KMS-11 (cell line): ENCODE data around the gene ACTL6A.
A peak's percentile ranks its signal among the peaks of the same experiment; 100 is the strongest.
"Not testable (repeated sequence)": the region's sequence is repeated elsewhere in the genome, so short reads cannot be mapped to it uniquely, and the experiment has no call there.

ENCODE experiments used
- H2AFZ ChIP-seq: fragments of 200-600 bp; sonication (generic); 2 replicates; pipeline ENCODE4 v1.6.1; 2016; ENCODE audit warnings: antibody characterized with exemption, mixed run types, low read depth
- H3K27ac ChIP-seq: fragments of 200-600 bp; sonication (generic); 2 replicates; pipeline ENCODE4 v1.6.1; 2016; ENCODE audit warnings: mild to moderate bottlenecking, mixed run types
- H3K27me3 ChIP-seq: fragments of 200-600 bp; sonication (generic); 2 replicates; pipeline ENCODE4 v1.6.1; 2017; ENCODE audit warnings: mild to moderate bottlenecking, low read depth, mixed run types, moderate library complexity; ENCODE audit not compliant: insufficient read depth
- H3K36me3 ChIP-seq: fragments of 200-600 bp; sonication (generic); 2 replicates; pipeline ENCODE4 v1.6.1; 2017; ENCODE audit warnings: mild to moderate bottlenecking, mixed run types; ENCODE audit not compliant: insufficient read depth
- H3K4me1 ChIP-seq: fragments of 200-600 bp; sonication (generic); 2 replicates; pipeline ENCODE4 v1.6.1; 2016; ENCODE audit warnings: mild to moderate bottlenecking, low read depth, mixed run types; ENCODE audit not compliant: poor library complexity, severe bottlenecking
- H3K4me2 ChIP-seq: fragments of 200-600 bp; sonication (generic); 2 replicates; pipeline ENCODE4 v1.7.0; 2016; ENCODE audit warnings: mild to moderate bottlenecking, mixed run types
- H3K4me3 ChIP-seq: fragments of 200-600 bp; sonication (generic); IDR thresholded peaks from 2 replicates; pipeline ENCODE4 v1.6.1; 2017; ENCODE audit warnings: low read depth, low read length, mixed read lengths; ENCODE audit not compliant: insufficient read depth
- H3K79me2 ChIP-seq: fragments of 200-600 bp; sonication (generic); 2 replicates; pipeline ENCODE4 v1.6.1; 2016; ENCODE audit warnings: low read depth, mixed run types; ENCODE audit not compliant: insufficient read depth
- H3K9ac ChIP-seq: fragments of 200-600 bp; sonication (generic); 2 replicates; pipeline ENCODE4 v1.6.1; 2016; ENCODE audit warnings: mild to moderate bottlenecking, mixed run types
- H4K20me1 ChIP-seq: fragments of 200-600 bp; sonication (generic); 2 replicates; pipeline ENCODE4 v1.6.1; 2016; ENCODE audit warnings: mild to moderate bottlenecking, mixed run types; ENCODE audit not compliant: insufficient read depth
- CTCF ChIP-seq: fragments of 200-600 bp; sonication (generic); conservative IDR thresholded peaks from 2 replicates; pipeline ENCODE4 v1.6.1; 2017; ENCODE audit warnings: low read depth, mild to moderate bottlenecking, antibody characterized with exemption, low read length, moderate library complexity, mixed read lengths

The ACTL6A gene

DNA sequence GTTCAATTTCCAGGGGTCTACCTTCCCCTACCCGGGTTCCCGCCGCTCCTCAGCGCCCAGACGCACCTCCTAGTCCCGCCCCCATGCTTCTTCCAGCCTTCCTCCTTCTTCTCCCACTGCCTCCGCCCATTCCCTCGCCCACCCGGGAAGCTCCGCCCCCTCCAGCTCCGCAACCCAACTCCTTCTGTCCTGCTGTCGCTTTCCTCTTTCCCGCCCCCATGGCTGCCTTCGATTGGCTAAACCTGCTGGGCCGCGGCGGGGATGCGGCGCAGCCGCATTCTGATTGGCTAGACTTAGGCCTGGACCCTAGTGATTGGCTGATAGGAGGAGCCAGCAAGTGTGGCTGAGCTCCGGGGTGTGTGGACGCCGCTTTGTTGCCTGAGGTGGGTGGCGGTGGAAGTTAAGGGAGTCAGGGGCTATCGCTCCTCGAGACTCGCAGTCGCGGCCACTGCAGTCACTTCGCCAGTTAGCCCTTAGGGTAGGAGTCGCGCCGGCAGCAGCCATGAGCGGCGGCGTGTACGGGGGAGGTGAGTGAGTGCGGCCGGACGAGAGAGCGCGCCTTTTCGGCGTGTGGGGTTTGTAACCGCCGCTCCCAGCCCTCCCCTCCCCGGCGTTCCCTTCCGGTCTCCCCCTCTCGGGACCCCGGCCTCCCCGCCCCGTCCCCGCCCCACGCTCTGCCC lies at the start of gene ACTL6A:
Gene ACTL6A, plus strand, starts transcription at position 336 of the 680 bp plus-strand sequence. Its CDS starts 167 bp downstream, at position 503.
- H4K20me1 ChIP-seq, result no peaks in the 10 kb centered on the region; the same call in 1 of the 2 replicates
- H3K27ac ChIP-seq, result peak within 1 kb of the TSS; percentile 80
- TF ChIP-seq CTCF, result no peak
- H3K27me3 ChIP-seq, result no peaks in the 10 kb centered on the region
- peaks cover 29% of the 10 kb centered on the region for H3K4me1 ChIP-seq
- H3K4me2 ChIP-seq, result peak within 1 kb of the TSS; percentile 81
- peaks cover 42% of the 10 kb centered on the region for H3K79me2 ChIP-seq
- no peaks in the 10 kb centered on the region for H3K36me3 ChIP-seq
- H2AFZ ChIP-seq, result peak within 1 kb of the TSS; percentile 90
- H3K9ac ChIP-seq, result peak within 1 kb of the TSS; percentile 86
- H3K4me3 ChIP-seq, result peak within 1 kb of the TSS; percentile 86

DNA sequence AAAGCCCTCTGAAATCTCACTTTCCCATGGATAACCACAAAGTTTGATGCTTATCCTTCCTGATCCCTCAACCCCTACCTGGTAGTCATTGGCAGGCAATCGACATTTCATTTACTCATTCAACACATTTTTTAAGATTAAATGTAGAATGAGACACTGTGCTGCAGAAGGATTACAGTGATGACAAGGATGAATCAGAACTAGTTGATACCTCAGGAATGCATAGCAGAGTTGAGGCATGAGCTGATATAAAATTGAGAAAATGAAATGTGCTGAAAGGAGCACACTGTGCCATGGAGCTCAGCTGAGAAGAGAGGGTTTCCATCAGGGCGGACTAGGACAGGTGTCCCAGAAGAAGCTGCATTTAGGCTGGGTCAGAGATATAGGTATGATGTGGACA lies 48.9 kb upstream of the ACTL6A start:
- no peaks in the 10 kb centered on the region for H3K27me3 ChIP-seq
- H4K20me1 ChIP-seq, result no peaks in the 10 kb centered on the region

DNA sequence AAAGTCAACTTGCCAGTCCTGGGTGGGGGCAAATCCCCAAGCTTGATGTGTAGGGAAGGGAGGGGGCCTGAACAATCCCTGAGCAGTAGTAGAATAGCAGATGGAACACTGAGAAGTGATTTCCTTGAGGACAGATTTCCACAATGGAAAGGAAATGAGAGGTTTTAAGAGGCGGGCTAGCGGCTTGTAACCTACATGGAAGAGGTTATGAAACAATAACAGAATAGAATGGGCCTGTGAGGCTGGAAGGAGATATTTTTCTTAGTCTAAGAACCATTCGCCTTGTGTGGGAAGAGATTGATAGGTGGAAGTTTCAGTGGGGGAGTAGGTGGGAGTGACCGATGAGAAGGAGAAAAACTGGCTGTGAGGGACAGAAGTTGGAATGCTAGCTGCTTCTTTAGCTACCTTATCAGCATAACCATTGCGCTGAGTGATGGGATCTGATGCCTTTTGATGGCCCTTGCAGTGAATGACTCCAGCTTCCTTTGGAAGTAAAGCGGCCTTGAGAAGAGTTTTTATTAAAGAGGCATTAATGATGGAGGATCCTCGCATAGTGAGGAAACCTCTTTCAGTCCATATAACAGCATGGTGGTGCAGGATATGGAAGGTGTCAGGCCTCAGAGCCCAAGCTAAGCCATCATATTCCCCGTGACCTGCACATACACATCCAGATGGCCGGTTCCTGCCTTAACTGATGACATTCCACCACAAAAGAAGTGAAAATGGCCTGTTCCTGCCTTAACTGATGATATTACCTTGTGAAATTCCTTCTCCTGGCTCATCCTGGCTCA lies 46.1 kb upstream of the ACTL6A start:
- not testable (repeated sequence) for H3K79me2 ChIP-seq, H3K27ac ChIP-seq, H4K20me1 ChIP-seq, H3K4me3 ChIP-seq, H3K9ac ChIP-seq, H3K27me3 ChIP-seq, H3K4me2 ChIP-seq, H3K36me3 ChIP-seq, H3K4me1 ChIP-seq, H2AFZ ChIP-seq

More for the DNA sequence above, 48.9 kb upstream of the ACTL6A start:
- H3K79me2 ChIP-seq, result no peaks in the 10 kb centered on the region
- H2AFZ ChIP-seq, result no peak overlapping the region
- H3K9ac ChIP-seq, result no peak overlapping the region
- no peak overlapping the region for H3K4me3 ChIP-seq
- H3K36me3 ChIP-seq, result no peaks in the 10 kb centered on the region
- no peak for TF ChIP-seq CTCF
- H3K27ac ChIP-seq, result no peak overlapping the region
- H3K4me1 ChIP-seq, result no peaks in the 10 kb centered on the region
- no peak overlapping the region for H3K4me2 ChIP-seq

DNA sequence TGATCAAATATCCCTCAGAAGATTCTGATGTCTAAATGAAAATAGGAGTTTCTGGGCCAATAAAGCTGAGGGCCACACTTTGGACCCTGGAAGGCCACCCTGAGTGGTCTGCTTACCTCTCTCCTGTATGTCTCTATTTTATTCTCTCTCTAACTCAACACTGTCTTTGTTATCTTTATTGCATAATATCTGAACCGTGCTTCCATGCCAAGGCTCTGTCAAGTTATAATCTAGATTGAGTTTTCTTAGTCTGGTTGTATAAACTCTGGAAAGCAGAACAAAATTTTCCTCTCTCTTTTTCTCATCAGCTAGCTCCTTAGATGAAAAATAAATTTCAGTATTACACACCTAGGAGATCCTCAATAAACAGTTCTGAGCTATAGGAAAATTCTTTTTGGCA lies 36.2 kb upstream of the ACTL6A start:
- no peak overlapping the region for H3K27ac ChIP-seq
- no peaks in the 10 kb centered on the region for H4K20me1 ChIP-seq
- no peaks in the 10 kb centered on the region for H3K36me3 ChIP-seq
- H3K9ac ChIP-seq, result no peak overlapping the region
- H3K4me1 ChIP-seq, result no peaks in the 10 kb centered on the region
- no peak overlapping the region for H3K4me3 ChIP-seq
- H3K79me2 ChIP-seq, result no peaks in the 10 kb centered on the region
- no peak overlapping the region for H2AFZ ChIP-seq
- TF ChIP-seq CTCF, result no peak
- H3K27me3 ChIP-seq, result no peaks in the 10 kb centered on the region
- H3K4me2 ChIP-seq, result no peak overlapping the region

DNA sequence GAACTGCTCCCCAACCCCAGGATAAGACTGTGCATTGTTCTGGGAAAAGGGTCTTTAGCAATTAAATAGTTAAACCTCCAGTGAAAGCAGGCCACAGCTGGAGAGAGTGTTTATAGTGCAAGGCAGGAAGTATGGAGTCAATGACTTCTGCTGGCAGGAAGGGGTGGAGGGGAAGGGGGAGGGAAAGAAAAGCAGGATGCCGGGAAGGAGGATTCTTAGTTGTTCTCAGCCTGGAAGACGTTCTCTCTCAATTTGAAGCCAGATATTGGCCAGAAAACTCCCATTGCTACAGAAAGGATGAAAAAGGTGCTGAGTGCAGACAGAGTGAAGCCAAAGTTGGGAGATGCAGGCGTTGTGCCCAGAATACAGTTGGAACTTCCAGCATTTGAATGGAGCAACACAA lies 35.7 kb upstream of the ACTL6A start:
- no peak overlapping the region for H3K4me2 ChIP-seq
- no peak overlapping the region for H2AFZ ChIP-seq
- H3K27me3 ChIP-seq, result no peaks in the 10 kb centered on the region
- no peak overlapping the region for H3K4me3 ChIP-seq
- H3K36me3 ChIP-seq, result no peaks in the 10 kb centered on the region
- no peaks in the 10 kb centered on the region for H3K4me1 ChIP-seq
- no peak overlapping the region for H3K9ac ChIP-seq
- TF ChIP-seq CTCF, result no peak
- no peak overlapping the region for H3K27ac ChIP-seq
- H3K79me2 ChIP-seq, result no peaks in the 10 kb centered on the region
- H4K20me1 ChIP-seq, result no peaks in the 10 kb centered on the region
